NB4 (cell line): ENCODE results near the gene CADPS.

Source experiments
- DNase-seq: peaks from one replicate; pipeline ENCODE4 v3.0.0; 2010; ENCODE audit warnings: low read depth
- H3K4me3 ChIP-seq: one replicate; pipeline ENCODE4 v1.5.1; 2011; ENCODE audit warnings: mild to moderate bottlenecking, low read depth, low read length, moderate library complexity
- MYC ChIP-seq: IDR thresholded peaks from 2 replicates; pipeline ENCODE4 v1.6.1; 2011; ENCODE audit warnings: low read depth, low read length
- POLR2A ChIP-seq: IDR thresholded peaks from 2 replicates; pipeline ENCODE4 v1.6.1; 2011; ENCODE audit warnings: mild to moderate bottlenecking; ENCODE audit not compliant: insufficient read length; ENCODE audit errors: extremely low read depth
- TF ChIP-seq, protein P1 (sequence below): IDR thresholded peaks from 2 replicates; pipeline ENCODE4 v1.6.1; 2011; ENCODE audit warnings: low read depth, low read length
- TF ChIP-seq, protein P2 (sequence below): IDR thresholded peaks from one replicate; pipeline ENCODE4 v1.5.1; 2012; ENCODE audit warnings: low read depth, low read length

Gene CADPS

GRCh38 chr3:62874711-62875557, at the start of gene CADPS:
Gene CADPS, minus strand, starts transcription at chr3:62875416. Its CDS starts 387 bp downstream, at chr3:62875029.
- H3K4me3 ChIP-seq, result no peak within 1 kb of the TSS
- no peak for TF ChIP-seq MYC
- TF ChIP-seq, protein P1, sequence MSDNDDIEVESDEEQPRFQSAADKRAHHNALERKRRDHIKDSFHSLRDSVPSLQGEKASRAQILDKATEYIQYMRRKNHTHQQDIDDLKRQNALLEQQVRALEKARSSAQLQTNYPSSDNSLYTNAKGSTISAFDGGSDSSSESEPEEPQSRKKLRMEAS, result no peak
- TF ChIP-seq POLR2A, result no peak
- TF ChIP-seq, protein P2, sequence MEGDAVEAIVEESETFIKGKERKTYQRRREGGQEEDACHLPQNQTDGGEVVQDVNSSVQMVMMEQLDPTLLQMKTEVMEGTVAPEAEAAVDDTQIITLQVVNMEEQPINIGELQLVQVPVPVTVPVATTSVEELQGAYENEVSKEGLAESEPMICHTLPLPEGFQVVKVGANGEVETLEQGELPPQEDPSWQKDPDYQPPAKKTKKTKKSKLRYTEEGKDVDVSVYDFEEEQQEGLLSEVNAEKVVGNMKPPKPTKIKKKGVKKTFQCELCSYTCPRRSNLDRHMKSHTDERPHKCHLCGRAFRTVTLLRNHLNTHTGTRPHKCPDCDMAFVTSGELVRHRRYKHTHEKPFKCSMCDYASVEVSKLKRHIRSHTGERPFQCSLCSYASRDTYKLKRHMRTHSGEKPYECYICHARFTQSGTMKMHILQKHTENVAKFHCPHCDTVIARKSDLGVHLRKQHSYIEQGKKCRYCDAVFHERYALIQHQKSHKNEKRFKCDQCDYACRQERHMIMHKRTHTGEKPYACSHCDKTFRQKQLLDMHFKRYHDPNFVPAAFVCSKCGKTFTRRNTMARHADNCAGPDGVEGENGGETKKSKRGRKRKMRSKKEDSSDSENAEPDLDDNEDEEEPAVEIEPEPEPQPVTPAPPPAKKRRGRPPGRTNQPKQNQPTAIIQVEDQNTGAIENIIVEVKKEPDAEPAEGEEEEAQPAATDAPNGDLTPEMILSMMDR, result no peak
- no peak for DNase-seq

GRCh38 chr3:62923066-62923465, 47.9 kb upstream of the CADPS start:
- H3K4me3 ChIP-seq, result no peak overlapping the region
- TF ChIP-seq, protein P1, result no peak
- no peak for TF ChIP-seq MYC
- TF ChIP-seq, protein P2, result no peak
- TF ChIP-seq POLR2A, result no peak
- DNase-seq, result no peak

- peak; percentile 3 for DNase-seq
- H3K4me3 ChIP-seq, result no peak overlapping the region
- TF ChIP-seq POLR2A (no peak), MYC (no peak)
- TF ChIP-seq, protein P2, result no peak
- TF ChIP-seq, protein P1, result no peak
Observed at GRCh38 chr3:62922326-62922725, 47.1 kb upstream of the CADPS start.

DNA sequence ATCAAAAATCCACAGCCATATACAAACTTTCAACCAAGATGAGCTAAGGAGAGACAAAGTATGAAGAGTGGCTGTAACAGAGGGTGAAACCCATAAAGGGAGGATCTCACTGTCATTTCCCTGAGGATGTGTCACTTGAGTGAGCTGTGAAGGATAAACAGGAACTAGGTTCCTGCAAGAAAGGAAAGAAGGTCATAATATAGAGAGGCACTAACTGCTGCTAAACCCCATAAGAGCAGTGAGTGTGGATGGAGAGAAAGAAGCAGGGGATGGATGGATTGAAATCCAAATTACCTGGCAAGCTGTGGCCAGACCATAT, 45.2 kb upstream of the CADPS start:
- DNase-seq, result no peak
- TF ChIP-seq, protein P1, result no peak
- no peak for TF ChIP-seq POLR2A
- TF ChIP-seq, protein P2, result no peak
- TF ChIP-seq MYC, result no peak
- no peak overlapping the region for H3K4me3 ChIP-seq

DNA sequence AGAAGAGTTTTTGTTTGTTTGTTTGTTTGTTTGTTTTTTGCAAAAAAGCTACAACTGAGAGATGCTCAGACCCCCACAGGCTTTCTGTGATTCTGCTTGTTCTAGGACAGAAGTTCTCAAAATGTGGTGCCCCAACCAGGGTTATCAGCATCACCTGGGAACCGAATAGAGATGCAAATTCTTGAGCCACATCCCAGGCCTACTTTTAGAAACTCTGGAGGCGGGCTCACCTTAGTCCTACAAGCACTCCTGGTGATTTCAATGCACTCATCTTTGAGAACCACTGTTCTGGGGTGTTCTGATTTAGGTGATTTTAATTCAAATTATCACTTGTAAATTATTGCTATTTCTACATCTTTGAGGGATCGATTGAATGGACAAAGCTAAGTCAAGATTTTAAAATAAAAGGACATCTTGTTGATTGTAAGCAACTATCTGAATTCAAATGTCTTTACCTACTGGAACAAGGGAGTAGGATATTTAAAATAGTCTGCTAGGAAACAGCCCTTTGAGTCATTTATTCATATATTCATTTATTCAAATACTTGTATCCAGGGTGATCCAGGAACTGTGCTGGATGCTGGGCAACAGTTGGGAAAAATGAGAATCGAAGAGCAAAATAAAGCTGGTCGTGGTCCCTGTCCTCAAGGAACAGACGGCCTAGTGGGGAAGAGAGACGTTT, 44.7 kb upstream of the CADPS start:
- DNase-seq, result no peak
- H3K4me3 ChIP-seq, result no peak overlapping the region
- TF ChIP-seq, protein P1, result no peak
- TF ChIP-seq, protein P2, result no peak
- TF ChIP-seq POLR2A (no peak), MYC (no peak)
